HG02588 (cell line): ENCODE measurements around the gene NCAN.
A peak's percentile ranks its signal among the peaks of the same experiment; 100 is the strongest.
"Not testable (repeated sequence)": the region's sequence is repeated elsewhere in the genome, so short reads cannot be mapped to it uniquely, and the experiment has no call there.

Experiments
- ATAC-seq: cut with Tn5 transposase; IDR thresholded peaks from one replicate; pipeline ENCODE4 v1.9.1; 2021; ENCODE audit warnings: mild to moderate bottlenecking, moderate library complexity; ENCODE audit not compliant: unreplicated experiment

NCAN gene

DNA sequence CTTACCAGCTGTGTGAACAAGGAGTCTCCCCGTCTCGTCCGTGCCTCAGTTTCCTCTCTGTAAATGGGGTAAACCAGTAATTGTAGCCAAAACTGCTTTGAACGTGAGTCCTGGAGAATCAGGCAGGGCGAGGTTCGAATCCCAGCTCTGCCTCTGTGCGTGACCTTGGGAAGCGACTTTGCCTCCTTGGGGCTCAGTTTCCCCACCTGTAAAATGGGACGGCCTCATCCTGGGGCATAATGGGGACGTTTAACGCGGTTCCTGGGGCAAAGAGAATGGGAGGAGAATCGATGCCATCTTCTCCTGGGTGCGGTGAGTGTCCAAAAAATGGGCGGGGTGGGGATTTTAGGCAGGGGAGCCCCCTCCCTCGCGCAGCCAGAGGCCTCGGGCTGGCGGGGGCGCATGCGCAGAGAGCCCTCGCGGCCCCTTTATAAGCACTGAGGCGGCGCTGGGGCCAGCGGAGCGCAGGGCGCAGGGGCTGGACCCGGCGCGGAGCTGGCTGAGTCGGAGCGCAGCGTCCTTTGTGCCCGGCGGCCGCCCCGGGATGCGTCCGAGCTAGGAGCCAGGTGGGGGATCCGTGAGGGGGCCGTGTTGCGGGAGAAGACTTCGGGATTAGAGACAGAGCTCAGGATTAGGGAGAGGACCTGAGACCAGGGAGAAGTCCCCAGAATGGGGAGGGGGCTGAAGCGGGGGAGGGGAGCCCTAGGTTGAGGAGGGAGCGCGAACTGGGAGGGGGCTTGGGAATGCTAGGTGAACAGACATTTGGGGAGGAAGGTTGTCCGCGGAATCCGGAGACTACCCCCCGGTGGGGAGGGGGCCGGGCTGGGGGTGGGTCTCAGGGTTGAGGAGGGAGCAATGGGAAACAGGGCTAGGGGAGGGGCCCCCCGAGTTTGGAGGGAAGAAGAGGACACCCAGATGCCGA is at the start of gene NCAN:
NCAN (plus strand) TSS at position 460 of the 922 bp plus-strand sequence. CDS start 4,996 bp downstream, outside the sequence.
- ATAC-seq: no peak

DNA sequence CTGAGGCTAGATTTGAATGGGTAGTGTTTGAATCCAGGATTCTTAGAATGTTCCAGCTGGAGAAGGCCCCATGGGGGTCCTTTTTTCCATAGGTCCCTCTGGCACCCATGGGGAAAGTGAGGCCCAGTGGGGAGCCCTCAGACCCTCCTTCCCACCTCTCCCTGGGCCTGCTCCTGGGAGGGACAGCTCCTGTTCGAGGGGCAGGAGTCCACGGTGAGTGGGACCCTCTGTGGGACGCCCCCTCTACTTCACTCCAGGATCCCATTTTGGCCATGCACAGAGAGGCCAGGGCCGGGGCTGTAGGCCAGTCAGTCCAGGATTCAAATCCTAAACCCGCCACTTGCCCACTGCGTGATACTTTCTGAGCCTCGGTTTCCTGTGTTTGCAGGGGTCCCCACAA is 49.3 kb upstream of the NCAN start:
- ATAC-seq: no peak

DNA sequence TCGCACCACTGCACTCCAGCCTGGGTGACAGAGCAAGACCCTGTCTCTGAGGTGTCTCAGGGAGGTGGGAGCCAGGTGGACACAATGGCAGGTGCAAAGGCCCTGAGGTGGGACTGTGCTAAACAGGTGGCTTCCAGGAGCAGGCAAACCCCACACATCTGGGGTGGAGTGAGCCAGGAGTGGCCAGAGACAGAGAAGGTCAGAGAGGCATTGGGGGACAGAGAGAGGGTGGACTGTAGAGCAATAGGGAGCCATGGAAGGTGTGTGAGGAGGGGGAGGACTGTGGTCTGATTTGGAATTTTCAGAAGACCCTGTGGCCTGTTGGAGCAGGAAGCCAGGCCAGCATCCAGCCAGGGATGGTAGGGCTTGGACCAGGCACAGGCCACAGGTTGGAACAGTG is 46.4 kb upstream of the NCAN start:
- ATAC-seq: no peak

DNA sequence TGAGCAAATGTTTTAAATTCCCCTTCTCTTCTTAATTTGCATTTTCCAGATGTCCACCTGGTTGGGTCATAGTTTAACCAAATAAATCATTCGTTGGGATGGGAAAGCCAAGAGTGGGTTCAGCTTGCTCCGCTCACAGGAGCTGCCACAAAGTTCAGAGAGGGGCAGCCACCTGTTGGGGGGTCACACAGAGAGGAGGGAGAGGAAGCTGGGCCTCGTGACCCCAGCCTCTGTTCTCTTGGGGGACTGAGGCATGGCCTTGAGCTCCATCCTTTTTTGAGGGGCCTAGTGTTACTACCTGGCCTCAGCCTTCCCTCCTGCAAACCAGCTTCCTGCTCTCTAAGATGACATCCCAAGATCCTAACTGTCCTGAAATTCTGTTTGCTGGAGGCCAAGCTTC is 44.1 kb upstream of the NCAN start:
- no peak for ATAC-seq

DNA sequence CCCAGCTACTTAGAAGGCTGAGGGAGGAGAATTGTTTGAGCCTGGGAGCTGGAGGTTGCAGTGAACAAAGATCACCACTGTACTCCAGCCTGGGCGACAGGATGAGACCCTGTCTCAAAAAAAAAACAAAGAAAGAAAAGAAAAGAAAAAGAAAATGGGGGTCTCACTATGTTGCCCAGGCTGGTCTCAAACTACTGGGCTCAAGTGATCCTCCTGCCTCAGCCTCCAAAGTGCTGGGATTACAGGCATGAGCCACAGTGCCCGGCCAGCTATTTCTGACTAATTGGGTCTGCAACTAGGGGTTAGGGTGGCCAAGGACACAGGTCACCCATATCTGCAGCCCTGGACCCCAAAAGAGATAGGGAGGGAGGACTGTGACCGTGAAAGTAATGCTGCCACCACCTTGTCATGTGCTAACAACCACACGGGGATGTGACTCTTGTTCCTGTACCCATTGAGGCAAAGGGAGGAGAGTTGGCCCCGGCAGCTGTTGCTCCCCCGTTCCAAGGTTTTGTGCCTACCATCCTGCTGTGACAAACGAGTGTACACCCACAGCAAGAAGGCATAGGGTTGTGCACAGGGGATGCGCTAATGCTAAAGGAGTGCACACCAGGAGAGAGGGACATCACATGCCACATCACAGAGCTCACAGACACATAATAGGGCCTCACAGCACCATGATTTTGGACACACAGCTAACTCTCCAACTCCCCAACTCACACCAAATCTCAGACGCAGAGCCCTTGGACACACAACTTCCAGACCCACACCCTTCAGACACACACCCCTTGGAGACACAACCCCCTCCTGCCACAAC is 42.3 kb upstream of the NCAN start:
- peak; percentile 10 for ATAC-seq

DNA sequence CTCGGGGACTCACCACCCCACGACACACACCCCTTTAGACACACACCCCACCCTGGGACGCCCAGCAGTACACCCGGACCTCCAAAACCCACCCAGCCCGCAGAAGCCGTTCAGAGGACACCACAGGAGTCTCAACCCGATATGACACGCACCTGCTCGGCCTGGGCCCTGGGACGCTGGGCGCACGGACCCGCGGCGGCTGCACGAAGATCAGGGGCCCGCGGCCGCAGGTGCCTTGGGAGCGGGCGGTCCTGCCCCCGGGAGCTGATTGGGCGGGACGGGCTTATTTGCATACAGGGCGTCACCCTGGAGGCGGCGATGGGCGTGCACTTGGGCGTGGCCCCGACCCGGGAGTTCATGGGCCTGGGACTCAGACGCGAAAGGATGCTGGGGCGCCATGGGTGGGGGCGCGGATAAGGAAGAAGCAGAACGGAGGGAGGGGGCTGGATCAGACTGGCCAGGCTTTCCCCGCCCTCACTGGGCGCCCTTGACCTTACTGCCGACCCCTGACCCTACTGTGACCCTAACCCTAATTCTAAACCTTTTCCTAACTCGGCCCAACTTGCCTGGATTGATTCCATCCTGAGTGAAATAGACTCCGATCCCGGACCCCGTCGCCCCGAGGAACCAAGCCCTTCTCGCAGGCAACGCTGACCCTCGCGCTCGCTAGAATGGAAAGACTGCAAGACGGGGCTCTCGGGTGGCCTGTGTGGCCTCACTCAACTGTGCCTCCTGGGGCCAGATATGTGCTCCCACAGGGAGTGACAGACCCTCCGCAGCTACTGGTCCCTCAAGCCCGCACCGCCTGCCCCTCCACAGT is 41.5 kb upstream of the NCAN start, which contains the start of gene MEF2B:
MEF2B (minus strand) TSS at position 211 of the 820 bp plus-strand sequence. CDS start 19,528 bp downstream, outside the sequence.
- peak; percentile 82 for ATAC-seq

DNA sequence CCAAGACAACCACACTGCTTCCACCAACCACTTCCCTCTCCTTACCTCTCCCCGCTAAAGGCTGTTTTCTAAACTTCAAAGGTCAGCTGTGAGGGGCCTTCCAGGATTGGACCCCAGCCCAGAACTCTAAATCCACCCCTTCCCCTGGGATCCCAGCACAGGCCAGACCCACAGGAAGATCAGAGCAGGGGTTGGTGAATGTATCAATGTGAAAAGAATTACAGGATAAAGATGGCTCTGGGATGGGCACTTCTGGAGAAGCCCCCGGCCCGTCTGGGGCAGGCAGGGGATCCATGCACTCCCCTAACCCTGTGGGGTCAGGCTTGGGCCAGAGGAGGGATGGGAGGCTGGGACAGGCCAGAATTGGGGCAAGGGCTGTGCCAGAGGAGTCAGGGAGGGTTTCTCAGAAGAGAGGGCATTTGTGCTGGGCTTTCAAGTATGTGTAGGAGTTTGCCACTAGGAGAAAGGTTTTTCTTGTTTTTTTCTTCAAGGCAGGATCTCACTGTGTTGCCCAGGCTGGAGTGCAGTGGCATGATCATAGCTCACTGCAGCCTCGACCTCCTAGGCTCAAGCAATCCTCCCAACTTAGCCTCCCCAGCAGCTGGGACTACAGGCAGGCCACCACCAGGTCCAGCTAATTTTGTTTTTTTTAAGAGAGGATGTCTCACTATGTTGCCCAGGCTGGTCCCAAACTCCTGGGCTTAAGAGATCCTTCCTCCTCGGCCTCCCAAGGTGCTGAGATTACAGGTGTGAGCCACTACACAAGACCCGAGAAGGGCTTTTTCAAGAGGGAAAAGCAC is 40.7 kb upstream of the NCAN start:
- no peak for ATAC-seq

DNA sequence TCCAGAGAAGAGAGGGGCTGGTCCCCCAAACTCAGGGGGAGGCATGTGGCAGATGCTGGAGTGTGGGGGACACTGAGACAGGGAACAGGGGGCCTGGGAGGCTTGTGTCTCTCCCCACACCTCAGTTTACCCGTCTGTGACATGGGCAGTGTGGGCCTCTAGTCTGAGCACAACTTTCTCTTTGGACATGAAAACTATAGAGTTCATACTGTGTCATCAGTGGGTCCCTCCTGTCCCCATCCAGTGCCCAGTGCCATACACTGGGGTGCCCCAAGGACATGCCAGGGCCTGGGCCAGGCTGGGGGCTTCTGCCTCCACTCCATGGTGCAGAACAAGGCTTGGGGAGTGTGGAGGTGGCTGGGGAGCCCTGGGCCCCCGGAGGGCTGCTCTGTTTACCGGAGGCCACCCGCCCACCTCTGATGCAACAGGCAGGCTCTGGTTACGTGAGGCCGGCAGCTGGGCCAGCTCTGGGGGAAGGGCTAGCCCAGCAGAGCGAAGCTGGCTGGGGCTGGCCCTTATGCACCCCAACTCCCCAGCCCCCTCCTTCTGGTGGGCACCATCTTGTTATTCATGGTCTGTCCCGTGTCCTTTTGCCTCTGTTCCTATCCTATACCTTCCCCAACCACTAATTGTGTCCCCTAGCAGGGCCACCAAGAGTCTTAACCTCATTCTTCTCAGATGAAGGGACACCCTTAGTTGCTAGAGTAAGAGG is 39.8 kb upstream of the NCAN start:
- no peak for ATAC-seq

DNA sequence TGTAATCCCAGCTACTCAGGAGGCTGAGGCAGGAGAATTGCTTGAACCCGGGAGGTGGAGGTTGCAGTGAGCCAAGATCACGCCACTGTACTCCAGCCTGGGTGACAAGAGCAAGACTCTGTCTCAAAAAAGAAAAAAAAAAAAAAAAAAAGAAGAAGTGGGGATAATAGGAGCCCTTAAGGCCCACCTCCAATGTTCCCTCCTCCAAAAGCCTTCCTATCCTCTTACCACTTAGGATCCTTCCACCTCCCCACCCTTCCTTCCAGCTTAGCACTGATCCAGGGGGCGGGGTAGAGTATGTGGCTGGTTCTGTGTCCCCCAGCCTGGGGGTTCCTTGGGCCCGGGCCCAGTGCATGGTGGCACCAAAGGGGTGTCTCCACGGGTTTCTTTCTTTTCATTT is 38.5 kb upstream of the NCAN start:
- not testable (repeated sequence) for ATAC-seq

DNA sequence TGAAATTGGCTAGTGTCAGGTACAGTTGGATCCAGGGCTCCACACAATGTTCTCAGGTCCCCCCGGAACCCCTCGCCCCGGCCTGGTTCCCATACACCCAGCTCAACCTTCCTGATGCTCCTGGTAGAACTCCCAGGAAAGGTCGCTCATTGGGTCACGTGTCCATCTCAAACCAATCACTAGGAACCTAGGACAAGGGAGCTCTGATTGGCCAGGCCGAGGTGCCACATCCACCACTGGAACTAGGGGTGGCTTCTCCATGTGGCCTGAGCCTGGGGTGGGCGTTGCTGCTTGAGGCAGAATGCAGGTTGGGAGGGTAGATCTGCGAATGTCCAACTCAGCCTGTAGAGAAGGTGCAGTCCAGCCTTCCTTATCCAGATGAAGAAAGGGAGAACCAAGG is 34.8 kb upstream of the NCAN start:
- ATAC-seq: no peak

DNA sequence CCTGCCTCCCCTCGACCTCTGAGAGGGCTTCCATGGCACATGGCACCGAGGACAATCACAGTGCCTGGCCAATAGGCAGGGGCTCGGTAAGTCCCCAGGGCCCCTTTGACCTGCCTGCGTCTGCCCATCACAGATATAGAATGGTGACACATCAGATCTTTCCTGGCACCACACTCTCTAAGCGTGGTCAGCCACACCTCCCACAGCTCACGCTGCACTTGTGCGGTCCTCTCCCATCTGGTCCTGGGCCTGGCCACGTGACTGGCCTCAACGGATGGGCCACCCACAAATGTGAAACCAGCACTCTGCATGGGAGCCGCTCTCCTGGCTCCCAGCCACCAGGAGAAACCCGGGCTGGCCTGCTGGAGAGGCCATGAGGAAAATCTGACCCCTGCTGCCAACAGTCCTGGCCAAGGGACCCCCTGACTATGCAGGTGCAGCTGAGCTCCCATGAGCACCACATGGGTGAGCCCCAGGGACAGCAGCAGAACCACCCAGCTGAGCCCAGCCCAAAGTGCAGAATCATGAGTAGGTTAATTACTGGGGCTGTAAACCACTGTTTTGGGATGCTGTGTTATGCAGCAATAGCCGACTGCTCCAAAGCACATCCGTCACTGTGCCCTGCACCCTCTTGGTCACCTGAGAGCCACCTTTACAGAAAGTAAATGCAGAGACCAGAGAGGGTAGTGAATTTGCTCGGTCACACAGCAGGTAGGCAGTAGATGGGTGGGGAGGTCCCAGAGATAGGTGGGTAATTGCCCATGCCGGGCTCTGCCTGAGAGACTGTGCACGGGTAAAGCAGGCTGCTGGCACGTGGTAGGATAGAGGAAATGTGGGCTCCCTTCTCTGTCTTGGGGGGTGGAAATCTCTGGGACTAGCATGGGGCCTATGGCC is 32.0 kb upstream of the NCAN start:
- ATAC-seq: no peak

DNA sequence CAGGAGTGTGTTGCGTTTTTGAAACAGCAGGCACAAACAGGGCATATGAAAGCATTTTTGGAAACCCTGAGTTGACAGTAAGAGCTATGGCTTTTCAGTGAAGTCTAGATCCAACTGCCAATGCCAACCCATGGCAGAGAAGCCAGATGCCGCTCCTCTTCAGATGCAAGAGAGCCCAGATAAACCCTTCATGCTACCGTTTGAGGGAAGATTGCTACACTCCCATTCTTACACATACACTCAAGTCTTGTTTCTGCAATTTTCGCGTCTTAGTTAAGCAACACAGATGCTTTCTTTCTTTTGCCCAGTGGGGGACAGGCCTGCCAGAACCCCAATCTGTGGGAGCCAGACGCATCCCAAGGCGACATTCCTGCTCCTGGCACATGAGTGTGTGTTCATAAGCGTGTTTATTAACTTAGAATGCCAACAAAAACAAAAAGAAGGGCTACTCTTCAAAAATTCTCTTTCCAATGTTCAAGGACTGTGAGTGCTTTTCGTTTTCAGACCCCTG is 30.2 kb upstream of the NCAN start:
- no peak for ATAC-seq

DNA sequence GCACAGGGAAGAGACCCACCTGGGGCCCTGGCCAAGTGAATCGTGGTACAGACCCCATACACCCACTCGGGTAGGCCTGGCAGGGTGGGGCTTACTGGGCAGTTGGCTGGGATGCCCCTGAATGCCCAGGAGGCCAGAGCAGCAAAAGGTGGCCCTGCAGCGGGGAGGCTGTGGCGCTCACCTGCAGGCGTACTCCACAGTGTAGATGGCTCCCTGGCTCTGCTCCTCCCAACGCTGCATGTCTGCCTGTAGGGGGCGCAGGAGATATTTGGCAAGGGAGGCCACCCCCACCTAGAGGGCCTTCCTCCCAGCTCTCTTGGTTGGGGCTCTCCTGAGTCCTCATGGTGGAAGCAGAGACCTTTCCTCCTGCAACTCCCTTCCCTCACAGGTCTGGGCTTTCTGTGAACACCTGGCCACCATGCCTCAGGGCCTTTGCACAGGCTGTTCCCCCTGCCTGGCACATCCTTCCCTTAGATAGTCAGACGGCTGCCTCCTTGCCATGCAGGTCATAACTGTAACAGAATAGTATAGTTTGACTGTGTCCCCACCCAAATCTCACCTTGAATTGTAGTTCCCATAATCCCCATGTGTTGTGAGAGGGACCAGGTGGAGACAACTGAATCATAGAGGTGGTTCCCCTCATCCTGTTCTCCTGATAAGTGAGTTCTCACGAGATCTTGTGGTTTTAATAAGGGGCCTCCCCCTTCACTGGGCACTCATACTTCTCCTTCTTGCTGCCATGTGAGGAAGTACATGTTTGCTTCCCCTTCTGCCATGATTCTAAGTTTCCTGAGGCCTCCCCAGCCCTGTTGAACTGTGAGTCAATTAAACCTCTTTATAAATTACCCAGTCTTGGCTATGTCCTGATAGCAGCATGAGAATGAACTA is 25.7 kb upstream of the NCAN start:
- ATAC-seq: no peak

DNA sequence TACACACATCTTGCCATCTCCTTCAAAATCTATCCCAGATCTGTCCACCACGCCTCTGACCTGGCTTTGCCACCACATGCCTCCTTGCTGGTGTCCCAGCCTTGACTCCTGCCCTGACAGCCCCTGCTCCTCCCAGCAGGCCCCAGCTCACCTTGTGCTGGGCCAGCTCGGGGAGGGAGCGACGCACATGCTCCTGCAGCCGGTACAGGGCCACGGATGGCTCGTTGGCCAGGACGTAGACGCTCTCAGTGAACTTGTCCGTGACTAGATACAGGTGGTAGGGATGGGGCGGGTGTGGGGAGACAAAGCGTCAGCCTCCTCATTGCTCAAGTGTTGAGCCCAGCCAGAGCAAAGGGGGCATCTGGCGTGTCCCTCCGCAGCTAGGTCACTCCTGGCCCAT is 25.0 kb upstream of the NCAN start:
- ATAC-seq: no peak

DNA sequence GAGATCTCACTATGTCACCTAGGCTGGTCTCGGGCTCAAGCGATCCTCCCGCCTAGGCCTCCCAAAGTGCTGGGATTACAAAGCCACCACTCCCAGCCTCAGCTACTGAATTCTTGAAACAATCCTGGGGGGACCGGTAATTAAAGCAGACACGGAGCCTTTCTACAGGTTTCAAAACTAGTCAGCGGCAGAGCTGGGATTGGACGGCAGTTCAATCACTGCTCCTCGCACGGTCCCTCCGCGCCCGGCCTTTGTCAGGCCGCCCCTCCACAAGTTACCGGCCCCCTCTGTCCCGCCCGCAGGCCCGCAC is 20.0 kb upstream of the NCAN start:
- ATAC-seq: no peak

DNA sequence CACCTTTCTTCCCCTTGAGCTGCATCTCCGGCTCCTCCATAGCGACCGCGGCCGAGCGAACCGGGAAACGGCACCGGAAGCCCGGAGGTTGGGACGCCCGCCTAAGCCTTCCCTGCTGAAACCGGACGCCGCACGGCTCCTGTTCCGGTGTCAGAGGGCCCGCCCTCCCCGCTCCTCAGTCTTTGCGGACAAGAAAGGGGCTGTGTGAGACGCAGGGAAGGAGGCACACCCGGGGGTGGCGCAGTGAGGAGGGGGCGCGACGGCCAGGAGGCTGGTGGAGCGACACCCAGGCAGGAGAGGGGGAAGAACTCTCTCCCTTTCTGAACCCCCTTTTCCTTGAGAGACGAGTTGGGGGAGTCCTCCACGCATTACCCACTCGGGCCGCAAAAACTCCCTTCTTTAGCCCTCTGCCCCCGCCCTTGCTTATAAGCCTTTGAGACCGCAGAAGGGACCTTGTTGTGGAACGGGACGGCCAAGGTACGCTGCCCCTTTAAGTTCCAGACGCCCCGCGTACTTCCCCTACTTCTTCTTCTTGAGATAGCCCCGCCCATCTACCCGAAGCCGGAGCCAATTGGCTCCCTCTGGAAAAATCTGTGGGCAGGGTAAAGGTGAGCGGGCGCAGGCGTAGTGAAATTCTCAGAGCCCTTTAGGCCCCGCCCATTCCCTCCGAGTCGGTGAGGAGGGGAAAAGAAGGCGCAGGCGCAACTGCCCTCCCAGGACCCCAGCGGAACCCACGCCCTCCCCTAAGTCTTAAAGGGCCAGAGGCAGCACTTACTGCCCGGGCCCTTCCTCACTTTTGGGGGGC is 19.5 kb upstream of the NCAN start, which contains the start of the genes BORCS8 and RFXANK:
BORCS8 (minus strand) TSS at position 75 of the 805 bp plus-strand sequence; CDS start at position 40, 35 bp downstream.
RFXANK (plus strand) TSS at position 181 of the 805 bp plus-strand sequence. CDS start 1,689 bp downstream, outside the sequence.
- ATAC-seq: peak; percentile 85
